ENCODE results near the gene CRTAC1.

The CRTAC1 gene

DNA sequence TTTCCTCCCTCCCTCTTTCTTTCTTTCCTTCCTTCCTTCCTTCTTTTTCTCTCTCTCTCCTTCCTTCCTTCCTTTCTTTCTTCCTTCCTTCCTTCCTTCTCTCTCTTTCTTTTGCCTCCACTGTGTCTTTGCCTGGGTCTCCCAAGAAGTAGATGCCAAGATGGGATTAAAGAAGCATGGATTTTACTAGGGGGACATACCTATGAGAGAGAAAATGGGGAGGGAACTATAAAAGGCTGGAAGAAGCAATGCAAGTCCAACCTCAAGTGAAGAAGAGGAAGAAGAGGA, 33.3 kb upstream of the CRTAC1 start:
- TF ChIP-seq, protein P1, sequence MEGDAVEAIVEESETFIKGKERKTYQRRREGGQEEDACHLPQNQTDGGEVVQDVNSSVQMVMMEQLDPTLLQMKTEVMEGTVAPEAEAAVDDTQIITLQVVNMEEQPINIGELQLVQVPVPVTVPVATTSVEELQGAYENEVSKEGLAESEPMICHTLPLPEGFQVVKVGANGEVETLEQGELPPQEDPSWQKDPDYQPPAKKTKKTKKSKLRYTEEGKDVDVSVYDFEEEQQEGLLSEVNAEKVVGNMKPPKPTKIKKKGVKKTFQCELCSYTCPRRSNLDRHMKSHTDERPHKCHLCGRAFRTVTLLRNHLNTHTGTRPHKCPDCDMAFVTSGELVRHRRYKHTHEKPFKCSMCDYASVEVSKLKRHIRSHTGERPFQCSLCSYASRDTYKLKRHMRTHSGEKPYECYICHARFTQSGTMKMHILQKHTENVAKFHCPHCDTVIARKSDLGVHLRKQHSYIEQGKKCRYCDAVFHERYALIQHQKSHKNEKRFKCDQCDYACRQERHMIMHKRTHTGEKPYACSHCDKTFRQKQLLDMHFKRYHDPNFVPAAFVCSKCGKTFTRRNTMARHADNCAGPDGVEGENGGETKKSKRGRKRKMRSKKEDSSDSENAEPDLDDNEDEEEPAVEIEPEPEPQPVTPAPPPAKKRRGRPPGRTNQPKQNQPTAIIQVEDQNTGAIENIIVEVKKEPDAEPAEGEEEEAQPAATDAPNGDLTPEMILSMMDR (conservative IDR thresholded peaks at IDR 0.05; ENCODE audit: low read depth, low read length) = no peak
- H3K4me3 ChIP-seq (ENCODE audit: low read length) = no peak overlapping the region
- no peak for DNase-seq (ENCODE audit: low read depth)

DNA sequence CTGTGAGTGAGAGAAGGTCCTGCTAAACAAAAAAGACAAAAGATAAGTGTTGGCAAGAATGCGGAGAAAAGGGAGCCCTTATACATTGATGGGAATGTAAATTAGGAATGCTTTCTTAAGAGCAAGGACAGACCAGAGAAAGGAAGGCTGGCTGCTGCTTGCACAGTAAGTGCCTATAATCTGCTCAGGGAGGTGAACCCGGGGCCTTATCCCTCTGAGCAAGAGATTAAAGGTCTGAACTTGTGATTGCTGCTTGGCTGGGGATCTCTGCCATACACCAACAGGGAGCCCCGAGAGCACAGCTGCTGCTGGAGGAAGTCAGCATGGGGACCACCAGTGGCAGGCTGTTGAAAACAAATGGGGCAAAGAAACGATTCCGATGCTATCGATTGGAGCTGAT, 32.0 kb upstream of the CRTAC1 start:
- no peak overlapping the region for H3K4me3 ChIP-seq (ENCODE audit: low read length)

DNA sequence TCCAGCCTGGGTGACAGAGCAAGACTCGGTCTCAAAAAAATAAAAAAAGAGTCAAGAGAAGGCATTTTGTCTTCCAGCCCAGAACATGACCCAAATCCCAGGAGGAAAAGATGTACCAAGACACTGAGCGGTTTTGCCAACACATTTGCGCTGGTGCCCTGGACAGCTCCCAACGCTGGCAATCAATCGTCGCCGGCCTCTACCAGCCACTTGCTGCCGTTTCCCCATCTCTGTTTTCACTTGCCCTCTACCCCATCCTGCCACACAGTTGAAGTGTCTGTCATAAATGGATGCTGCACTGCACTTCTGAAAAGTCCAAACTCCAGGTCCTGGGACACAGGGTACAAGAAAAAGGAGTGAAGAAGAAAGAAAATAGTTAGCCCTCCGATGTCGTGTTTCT, 29.7 kb upstream of the CRTAC1 start:
- DNase-seq (ENCODE audit: low read depth) = no peak
- H3K4me3 ChIP-seq (ENCODE audit: low read length) = no peak overlapping the region
- TF ChIP-seq, protein P1 (conservative IDR thresholded peaks at IDR 0.05; ENCODE audit: low read depth, low read length) = no peak

More for the DNA sequence above, 32.0 kb upstream of the CRTAC1 start:
- TF ChIP-seq, protein P1 (conservative IDR thresholded peaks at IDR 0.05; ENCODE audit: low read depth, low read length) = no peak
- no peak for DNase-seq (ENCODE audit: low read depth)

DNA sequence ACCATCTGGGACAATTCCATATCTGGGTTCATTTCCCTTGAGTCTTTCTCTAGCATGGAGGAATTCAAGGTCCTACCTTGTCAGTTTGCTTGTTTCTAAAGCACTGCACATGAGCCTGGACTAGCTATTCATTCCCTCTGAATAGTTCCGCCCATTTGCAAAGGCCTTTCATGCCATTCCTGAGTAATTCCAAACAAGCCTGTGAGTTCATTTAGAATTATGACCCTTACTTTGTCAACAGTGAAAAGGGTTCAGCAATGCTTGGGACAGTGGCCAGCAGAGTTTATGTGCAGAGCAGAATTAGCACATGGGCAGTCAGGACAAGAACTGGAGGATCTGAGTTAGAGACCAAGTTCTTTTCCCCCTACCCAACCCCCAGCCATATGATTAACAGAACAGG, 27.9 kb upstream of the CRTAC1 start:
- no peak for DNase-seq (ENCODE audit: low read depth)
- TF ChIP-seq, protein P1 (conservative IDR thresholded peaks at IDR 0.05; ENCODE audit: low read depth, low read length) = no peak
- H3K4me3 ChIP-seq (ENCODE audit: low read length) = no peak overlapping the region

DNA sequence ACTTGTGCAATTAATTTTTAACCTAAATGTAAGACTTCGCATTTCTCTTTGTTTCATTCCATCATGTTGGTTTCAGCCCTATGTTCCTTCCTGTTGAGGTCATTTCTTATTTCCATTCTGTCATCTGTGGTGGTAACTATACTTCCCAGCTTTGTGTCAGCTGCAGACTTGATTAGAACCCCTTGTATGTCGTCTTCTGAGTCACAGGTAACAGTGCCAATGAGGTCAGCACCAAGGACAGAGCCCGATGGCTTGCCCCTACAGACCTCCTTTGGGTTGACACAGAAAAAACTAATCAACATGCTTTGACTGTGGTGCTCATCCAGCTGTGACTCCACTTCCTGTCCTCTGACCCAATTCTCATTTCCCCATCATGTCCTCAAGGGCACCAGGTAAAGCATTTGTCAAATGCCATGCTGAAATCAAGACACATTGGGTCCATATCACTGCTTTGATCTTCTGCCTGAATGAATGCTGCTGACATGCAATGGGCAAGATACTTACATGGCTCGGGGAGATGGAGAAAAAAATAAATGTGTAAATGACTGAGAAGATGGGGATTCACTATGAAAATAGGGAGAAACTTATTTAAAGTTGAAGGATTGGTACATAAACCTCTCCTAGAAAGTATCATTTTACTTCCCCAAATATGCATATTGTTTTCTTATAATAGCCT, 25.6 kb upstream of the CRTAC1 start:
- TF ChIP-seq, protein P1 (conservative IDR thresholded peaks at IDR 0.05; ENCODE audit: low read depth, low read length) = no peak
- H3K4me3 ChIP-seq (ENCODE audit: low read length) = no peak overlapping the region
- DNase-seq (ENCODE audit: low read depth) = no peak

DNA sequence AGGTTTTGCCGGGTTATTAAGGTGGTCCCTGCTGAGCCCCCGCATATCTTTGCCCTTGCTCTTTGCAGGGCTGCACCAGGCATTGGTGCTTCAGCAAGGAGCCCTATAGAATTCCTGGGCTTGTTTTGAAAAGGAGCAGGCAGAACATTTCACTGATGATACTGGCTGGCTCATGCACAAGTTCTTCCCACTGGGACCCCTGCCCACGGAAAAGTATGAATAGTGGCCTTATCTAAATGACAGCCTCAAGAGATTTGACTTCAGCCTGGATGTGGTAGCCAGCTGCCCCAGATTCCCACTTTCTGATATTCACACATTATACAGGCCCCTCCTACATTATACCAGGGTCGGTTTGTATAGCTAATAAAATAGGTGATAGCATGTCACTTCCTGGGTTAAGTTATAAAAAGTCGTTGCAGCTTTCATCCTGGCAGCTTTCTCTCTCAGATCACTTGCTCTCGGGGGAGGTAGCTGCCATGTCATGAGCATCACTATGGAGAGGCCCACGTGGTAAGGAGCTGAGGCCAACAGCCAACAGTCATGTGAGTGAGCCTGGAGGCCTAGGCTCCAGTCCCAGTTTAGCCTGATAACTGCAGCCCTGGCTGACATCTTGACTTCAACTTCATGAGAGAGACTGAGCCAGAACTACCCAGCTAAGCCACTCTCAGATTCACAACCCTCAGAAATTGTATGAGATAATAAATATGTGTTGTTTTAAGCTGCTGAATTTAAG, 16.8 kb upstream of the CRTAC1 start:
- no peak overlapping the region for H3K4me3 ChIP-seq (ENCODE audit: low read length)
- TF ChIP-seq, protein P1 (conservative IDR thresholded peaks at IDR 0.05; ENCODE audit: low read depth, low read length) = no peak
- no peak for DNase-seq (ENCODE audit: low read depth)

DNA sequence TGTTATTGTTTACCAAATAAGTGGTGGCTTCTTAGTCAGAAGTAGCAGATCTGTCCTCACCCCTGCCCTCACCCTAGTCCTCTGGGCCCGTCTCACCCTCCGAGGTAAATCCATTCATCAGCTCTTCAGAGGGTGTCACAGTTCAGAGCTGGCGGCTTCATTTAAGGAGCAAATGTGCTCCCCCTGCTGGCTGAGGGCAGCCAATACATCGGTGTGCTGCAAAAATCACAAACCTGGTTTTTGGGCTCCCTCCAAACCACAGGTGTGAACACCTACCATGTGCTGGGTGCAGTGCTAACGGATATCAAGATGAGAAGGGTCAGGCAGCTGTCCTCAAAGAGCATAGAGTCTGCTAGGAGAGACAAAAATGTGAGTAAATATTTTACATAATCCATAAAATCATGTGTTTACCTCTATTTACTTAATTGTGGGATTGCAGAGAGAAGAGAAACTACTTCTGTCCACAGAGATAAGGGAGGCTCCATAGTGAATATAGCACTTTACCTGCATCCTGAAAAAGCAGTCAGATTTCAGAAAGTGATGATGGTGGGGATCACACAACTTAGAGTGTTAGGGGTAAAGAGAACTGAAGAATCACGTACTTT, 15.5 kb upstream of the CRTAC1 start:
- TF ChIP-seq, protein P1 (conservative IDR thresholded peaks at IDR 0.05; ENCODE audit: low read depth, low read length) = peak; percentile 96
- DNase-seq (ENCODE audit: low read depth) = no peak
- H3K4me3 ChIP-seq (ENCODE audit: low read length) = no peak overlapping the region

Data from retinal pigment epithelial cell (primary cell).